Mucosa of rectum (tissue), 2 donors: Measurements from ENCODE around the gene RSRP1.
A peak's percentile ranks its signal among the peaks of the same experiment; 100 is the strongest.

Experiments
- H3K27ac ChIP-seq, 2 donors: one replicate each; pipeline ENCODE4 v1.7.0; 2013; ENCODE audit warnings: inconsistent platforms in 2 of 2, low read depth in 2 of 2, low read length in 2 of 2
- H3K27me3 ChIP-seq, 2 donors: one replicate each; pipeline ENCODE4 v1.7.0; 2013; ENCODE audit warnings: low read length in 2 of 2; ENCODE audit not compliant: control insufficient read depth in 2 of 2, insufficient read depth in 2 of 2
- H3K36me3 ChIP-seq, 2 donors: one replicate each; pipeline ENCODE4 v1.7.0; 2013; ENCODE audit warnings: low read length in 2 of 2; ENCODE audit not compliant: control insufficient read depth in 2 of 2, insufficient read depth in 2 of 2
- H3K4me1 ChIP-seq, 2 donors: one replicate each; pipeline ENCODE4 v1.7.0; 2013; ENCODE audit warnings: low read length in 2 of 2, mild to moderate bottlenecking in 1 of 2; ENCODE audit not compliant: control insufficient read depth in 2 of 2, insufficient read depth in 2 of 2
- H3K4me3 ChIP-seq, 2 donors: one replicate each; pipeline ENCODE4 v1.7.0; 2013; ENCODE audit warnings: low read length in 2 of 2
- H3K9ac ChIP-seq, 2 donors: one replicate each; pipeline ENCODE4 v1.7.0; 2013; ENCODE audit warnings: low read length in 2 of 2, low read depth in 1 of 2, mild to moderate bottlenecking in 1 of 2
- H3K9me3 ChIP-seq, 2 donors: one replicate each; pipeline ENCODE4 v1.7.0; 2013; ENCODE audit warnings: low read length in 2 of 2; ENCODE audit not compliant: control insufficient read depth in 2 of 2
- donor health status: healthy.
- donor health status: Normal muscosa, but diverticular disease.

The RSRP1 gene

DNA sequence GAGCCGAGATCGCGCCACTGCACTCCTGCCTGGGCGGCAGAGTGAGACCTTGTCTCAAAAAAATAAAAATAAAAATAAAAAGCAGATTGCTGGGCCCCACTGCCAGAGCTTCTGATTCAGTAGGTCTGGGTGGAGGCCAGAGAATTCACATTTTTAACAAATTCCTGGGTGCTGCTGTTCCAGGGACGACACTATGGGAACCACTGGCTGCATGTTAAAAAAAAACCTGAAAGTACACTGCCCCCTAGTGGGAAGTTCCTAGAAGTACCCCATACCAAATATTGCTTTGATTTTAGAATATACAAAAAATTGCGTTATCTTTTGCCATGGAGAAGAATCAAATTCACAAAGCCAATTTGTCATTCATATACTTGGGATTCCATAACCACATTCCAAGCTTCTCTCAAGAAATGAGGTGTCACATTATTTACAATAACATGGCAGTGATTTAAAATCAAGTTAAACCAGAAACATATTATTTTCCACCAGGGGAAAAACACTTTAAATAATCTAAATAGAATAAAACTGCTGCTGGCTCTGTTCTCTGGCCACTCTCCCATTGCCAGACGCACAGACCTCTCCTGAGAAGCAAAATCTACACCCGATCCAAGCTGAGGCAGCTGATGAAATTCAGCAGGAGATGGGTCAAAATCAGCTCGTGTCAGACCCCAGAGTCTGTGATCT is 42.3 kb downstream of the RSRP1 start:
- Histone ChIP-seq H3K36me3 (no peaks in the 10 kb centered on the region), H3K4me1 (peaks cover 4 to 15% of the 10 kb centered on the region in 2 donors), H3K27ac (no peak overlapping the region), H3K9me3 (no peaks in the 10 kb centered on the region), H3K27me3 (no peaks in the 10 kb centered on the region), H3K9ac (no peak overlapping the region), H3K4me3 (no peak overlapping the region)

DNA sequence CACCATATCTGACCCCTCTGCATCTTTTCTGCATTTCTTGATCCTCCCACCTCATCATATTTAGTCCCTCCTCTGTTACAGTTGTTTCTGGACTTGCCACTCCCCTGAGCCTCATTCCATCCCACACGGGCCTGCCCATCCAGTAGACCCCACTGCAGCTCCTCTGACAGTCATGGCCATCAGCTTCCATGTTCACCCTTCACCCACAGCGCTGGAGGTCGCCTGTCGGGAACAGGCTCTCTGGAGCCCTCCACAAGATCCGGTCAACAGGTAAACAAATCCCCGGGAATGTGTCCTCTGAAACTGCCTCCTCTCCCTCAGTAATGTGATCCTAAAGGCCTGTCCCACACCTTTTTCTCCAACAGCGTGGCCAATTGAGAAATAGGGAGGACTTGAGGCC is 46.2 kb downstream of the RSRP1 start:
- Histone ChIP-seq H3K4me3 (no peak overlapping the region), H3K27ac (no peak overlapping the region), H3K36me3 (no peaks in the 10 kb centered on the region), H3K9me3 (no peaks in the 10 kb centered on the region), H3K4me1 (peaks cover 18 to 29% of the 10 kb centered on the region in 2 donors), H3K27me3 (no peaks in the 10 kb centered on the region), H3K9ac (no peak overlapping the region)

DNA sequence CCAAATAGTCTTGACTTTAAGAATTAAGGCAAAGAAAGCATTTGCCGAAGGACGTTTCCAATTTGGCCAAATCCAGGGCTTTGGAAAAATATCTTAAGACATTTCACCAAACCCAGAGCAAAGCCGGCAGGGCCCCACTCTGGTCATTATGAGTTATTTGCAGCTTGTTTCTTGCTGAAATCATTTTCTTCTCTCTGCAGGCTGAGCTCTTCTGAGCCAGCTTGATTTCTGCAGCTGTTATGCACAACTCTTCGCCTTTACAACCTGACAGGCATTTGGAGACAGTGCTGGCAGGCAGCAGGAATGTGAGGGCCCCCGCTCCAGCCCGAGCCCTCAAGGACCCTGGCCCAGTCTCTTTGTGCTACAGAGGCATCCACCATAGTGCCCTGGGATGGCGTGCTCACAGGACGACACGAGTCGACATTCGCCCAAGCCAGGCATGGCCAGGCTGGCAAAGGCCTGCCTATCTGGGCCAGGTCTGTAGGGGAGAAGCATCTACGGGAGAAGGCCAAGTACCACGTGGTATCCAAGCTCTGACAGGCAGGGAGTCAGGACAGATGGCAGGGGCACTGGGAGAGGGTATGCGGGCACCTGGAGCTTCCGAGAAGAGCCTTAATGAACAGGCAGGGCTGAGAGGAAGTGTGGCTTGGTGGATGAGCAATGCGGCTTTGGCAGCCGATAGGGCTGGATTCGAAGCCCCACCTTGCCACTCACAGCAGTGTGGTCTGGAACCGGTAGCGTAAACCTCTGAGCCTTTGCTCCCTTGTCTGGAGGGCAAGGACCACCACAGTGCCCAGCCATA is 47.2 kb downstream of the RSRP1 start:
- no peaks in the 10 kb centered on the region for H3K27me3 ChIP-seq
- H3K4me3 ChIP-seq = no peak overlapping the region
- no peak overlapping the region for H3K27ac ChIP-seq
- H3K9ac ChIP-seq = no peak overlapping the region
- H3K4me1 ChIP-seq = peaks cover 18 to 37% of the 10 kb centered on the region in 2 donors
- no peaks in the 10 kb centered on the region for H3K9me3 ChIP-seq
- H3K36me3 ChIP-seq = no peaks in the 10 kb centered on the region

DNA sequence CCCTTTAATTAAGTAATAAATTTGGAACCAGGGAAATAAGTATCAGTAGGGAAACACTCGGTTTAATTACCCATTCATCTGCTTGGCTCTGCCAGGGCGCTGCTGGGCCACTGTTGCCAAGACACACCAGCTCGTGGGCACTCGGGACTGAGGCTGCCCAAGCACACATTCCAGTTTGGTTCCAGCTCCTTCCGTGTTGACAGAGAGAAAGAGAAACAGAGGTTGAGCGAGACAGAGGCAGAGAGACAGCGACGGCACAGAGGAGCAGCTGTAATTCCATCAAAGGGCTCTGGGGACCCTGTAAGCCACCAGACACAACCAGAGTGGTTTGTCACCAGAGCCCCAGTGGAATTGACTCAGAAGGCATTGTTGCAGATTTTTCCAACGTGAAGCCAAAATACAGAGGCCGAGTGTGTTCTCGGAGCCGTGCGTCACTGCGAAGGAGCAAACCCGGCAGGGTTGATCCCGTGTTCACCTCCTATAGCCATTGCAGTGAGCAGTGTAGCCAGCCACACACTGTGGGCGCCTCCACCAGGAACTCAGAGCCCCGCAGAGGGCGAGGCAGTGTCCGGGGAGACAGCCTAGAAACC is 48.5 kb downstream of the RSRP1 start:
- H3K27me3 ChIP-seq = no peaks in the 10 kb centered on the region
- H3K9ac ChIP-seq = peak overlapping the region in 1 of 2 donors; percentile 41
- no peaks in the 10 kb centered on the region for H3K9me3 ChIP-seq
- no peaks in the 10 kb centered on the region for H3K36me3 ChIP-seq
- H3K27ac ChIP-seq = peak overlapping the region; percentile 71 to 76
- H3K4me1 ChIP-seq = peaks cover 23 to 42% of the 10 kb centered on the region in 2 donors
- peak overlapping the region; percentile 37 for H3K4me3 ChIP-seq

DNA sequence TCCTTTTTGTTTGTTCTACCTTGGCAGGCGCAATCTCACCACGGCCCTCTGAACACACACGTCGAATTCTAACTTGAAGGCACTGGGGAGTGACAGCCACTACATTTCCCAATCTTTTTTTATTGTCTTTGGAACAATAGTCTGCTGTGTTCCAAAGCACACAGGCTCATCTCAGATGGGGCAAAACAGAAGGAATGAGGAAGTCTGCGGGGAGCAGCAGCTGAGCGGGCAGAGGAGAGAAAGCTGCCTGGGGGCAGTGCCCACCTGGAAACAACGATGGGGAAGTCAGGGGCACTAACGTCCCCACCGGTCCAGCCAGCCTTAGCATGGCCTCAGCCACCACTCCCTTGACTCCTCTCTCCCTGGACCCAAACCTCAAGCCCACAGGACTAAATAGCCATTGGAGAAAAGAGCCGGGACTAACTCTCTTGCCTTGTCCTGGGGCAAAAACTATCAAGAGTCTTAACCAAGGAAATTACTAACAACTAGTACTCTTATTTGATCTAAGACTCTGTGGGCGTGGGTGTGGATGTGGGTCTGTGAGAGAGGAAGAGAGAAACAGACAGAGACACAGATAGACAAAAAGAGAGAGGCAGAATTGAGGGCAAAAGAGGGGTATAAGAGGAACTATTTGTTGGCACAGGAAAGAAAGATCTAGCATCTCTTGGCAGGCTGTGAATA is 49.1 kb downstream of the RSRP1 start:
- peak overlapping the region; percentile 71 to 76 for H3K27ac ChIP-seq
- H3K4me3 ChIP-seq = peak overlapping the region; percentile 37
- H3K4me1 ChIP-seq = peaks cover 23 to 45% of the 10 kb centered on the region in 2 donors
- no peaks in the 10 kb centered on the region for H3K36me3 ChIP-seq
- peak overlapping the region; percentile 17 to 41 for H3K9ac ChIP-seq
- H3K9me3 ChIP-seq = no peaks in the 10 kb centered on the region
- H3K27me3 ChIP-seq = no peaks in the 10 kb centered on the region

DNA sequence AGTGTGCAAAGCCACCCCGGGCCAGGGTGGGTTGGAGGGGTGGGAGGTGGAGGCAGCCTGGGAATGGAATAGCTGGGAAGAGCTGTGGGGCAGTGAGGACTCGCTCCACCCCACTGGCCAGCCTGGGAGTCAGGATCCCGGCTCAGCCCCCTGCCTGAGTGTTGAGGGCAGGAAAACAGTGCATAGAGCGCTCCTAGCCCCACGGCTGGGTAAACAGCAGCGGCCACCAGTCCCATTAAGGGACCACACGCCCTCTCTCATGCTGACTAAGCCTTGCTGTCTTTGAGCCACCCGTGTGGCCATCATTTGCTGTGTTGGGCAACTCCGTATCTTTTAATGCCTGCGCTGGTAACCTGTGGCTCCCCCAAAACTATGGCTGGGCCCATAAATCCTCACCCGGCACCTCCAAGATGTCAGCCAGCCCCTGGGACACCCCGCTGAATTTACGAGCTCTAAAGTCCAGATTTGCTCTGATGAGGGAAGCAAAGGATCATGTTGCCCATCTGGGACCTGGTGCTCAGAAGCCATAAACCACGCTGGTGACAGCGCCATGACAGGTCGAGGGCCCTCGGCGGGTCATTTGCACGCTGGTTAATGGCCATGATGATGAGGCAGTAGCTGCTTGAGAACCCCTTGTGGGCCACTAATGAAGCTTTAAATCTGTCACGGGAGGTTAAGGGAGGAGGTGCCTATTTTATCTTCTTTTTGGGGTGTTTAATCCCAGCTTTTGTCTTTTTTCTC is 49.8 kb downstream of the RSRP1 start:
- Histone ChIP-seq H3K9ac (no peak overlapping the region), H3K4me3 (peak overlapping the region in 1 of 2 donors; percentile 31), H3K27me3 (no peaks in the 10 kb centered on the region), H3K36me3 (no peaks in the 10 kb centered on the region), H3K9me3 (no peaks in the 10 kb centered on the region), H3K4me1 (peaks cover 23 to 45% of the 10 kb centered on the region in 2 donors), H3K27ac (peak overlapping the region; percentile 71 to 76)

DNA sequence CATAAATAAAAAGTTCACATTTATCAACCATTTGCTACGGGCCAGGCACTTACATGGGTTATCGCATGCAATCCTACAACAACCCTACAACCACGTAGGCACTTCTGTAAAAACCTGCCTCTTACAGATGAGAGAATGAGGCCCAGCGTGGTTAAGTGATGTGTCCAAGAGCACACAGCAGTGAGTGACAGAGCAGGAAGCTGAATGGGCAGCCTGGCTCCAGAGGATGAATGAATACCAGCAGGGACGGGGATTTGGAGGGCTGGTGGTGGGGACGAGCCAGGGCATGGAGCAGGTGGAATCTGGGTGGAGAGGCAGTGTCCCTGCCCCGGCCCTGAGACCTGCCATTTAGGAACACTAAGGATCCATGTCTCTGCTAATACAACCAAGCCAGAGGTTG is 50.4 kb downstream of the RSRP1 start:
- Histone ChIP-seq H3K9me3 (no peaks in the 10 kb centered on the region), H3K9ac (no peak overlapping the region), H3K36me3 (no peaks in the 10 kb centered on the region), H3K27me3 (no peaks in the 10 kb centered on the region), H3K4me3 (no peak overlapping the region), H3K4me1 (peaks cover 23 to 45% of the 10 kb centered on the region in 2 donors), H3K27ac (peak overlapping the region; percentile 71 to 76)

DNA sequence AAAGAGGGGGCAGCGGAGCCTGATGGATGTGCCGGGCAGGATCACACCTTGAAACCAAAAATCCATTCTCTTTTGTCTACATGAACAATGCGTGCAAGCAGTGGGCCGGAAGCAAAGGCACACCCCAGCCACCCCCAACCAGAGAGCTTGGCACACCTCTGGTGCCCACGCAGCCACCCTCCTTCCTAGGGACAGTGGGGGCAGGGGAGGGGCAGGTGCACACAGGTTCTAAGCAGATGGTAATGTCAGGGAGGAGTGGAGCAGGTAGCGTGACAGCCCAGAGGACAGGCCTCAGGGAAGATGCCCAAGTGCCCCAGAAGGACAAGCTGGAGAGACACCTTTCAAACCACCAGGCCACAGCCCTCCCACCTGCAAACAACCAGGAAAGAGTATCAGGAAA is 51.4 kb downstream of the RSRP1 start:
- H3K27me3 ChIP-seq = no peaks in the 10 kb centered on the region
- H3K4me1 ChIP-seq = peaks cover 23 to 45% of the 10 kb centered on the region in 2 donors
- H3K36me3 ChIP-seq = no peaks in the 10 kb centered on the region
- H3K27ac ChIP-seq = no peak overlapping the region
- H3K4me3 ChIP-seq = no peak overlapping the region
- no peaks in the 10 kb centered on the region for H3K9me3 ChIP-seq
- H3K9ac ChIP-seq = no peak overlapping the region

DNA sequence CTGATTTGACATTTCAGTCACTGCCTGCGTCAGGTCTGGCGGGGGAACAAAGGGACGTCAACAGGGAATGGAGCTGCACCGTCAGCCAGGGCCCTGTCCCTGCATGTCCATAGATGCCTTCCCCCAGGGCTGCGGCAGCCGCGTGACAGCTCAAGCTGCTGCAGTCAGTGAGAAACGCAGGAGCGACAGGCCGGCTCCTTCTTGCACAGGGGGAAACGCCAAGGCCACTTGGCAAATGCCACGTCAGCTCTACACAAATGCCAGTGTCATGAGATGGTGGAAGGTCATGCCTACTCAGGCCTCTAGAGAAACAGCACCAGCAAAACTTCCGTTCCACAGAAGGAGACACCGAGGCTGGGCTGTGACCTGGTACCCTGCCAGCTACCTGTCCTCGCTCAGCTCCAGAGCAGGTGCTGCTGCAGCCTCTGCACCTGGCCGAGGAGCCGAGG is 52.7 kb downstream of the RSRP1 start:
- H3K4me3 ChIP-seq = no peak overlapping the region
- no peak overlapping the region for H3K27ac ChIP-seq
- H3K9ac ChIP-seq = no peak overlapping the region
- H3K4me1 ChIP-seq = peaks cover 23 to 45% of the 10 kb centered on the region in 2 donors
- H3K9me3 ChIP-seq = no peaks in the 10 kb centered on the region
- no peaks in the 10 kb centered on the region for H3K27me3 ChIP-seq
- no peaks in the 10 kb centered on the region for H3K36me3 ChIP-seq
